Measurements from ENCODE around the gene ONECUT3.

Gene ONECUT3

DNA sequence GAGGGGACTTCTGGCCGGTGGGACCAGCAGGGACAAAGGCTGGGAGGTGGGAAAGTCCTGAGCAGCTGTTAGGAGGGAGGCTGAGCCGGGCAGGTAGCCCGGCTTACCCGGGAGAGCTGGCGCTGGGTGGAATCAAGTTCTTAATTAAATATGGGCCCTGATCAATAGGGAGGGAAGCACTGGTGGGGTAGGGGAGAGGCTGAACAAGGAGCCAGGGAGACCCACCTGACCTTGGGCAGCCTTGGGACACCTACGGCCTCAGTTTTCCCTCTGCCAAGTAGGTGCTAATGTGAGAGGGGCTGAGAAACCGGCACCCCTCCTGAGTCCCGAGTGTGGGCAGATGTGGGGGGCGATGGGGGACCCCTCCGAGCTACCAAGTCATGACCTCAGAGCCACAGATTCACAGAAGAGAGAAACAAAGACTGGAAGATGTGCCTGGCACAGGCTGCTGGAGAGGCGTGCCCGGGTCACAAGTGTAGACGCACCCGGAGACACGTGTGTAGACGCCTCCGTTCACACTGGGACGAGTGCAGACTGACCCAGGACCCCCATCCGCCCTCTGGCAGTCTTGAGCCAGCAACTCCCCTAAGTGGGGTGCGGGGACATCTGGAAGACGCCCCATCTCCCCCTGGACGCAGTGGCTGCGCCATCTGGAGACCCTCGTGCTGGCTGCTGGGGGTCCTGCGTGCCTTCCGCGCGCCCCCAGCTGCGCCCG, 8.4 kb downstream of the ONECUT3 start:
- no peak overlapping the region for H3K27ac ChIP-seq
- no peak for DNase-seq
- no peak overlapping the region for H3K4me3 ChIP-seq (ENCODE audit: low read depth, low read length)
- TF ChIP-seq, protein P1, sequence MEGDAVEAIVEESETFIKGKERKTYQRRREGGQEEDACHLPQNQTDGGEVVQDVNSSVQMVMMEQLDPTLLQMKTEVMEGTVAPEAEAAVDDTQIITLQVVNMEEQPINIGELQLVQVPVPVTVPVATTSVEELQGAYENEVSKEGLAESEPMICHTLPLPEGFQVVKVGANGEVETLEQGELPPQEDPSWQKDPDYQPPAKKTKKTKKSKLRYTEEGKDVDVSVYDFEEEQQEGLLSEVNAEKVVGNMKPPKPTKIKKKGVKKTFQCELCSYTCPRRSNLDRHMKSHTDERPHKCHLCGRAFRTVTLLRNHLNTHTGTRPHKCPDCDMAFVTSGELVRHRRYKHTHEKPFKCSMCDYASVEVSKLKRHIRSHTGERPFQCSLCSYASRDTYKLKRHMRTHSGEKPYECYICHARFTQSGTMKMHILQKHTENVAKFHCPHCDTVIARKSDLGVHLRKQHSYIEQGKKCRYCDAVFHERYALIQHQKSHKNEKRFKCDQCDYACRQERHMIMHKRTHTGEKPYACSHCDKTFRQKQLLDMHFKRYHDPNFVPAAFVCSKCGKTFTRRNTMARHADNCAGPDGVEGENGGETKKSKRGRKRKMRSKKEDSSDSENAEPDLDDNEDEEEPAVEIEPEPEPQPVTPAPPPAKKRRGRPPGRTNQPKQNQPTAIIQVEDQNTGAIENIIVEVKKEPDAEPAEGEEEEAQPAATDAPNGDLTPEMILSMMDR (IDR thresholded peaks at IDR 0.05; ENCODE audit: low read depth, low read length), result no peak
- no peaks in the 10 kb centered on the region for H3K36me3 ChIP-seq
- no peaks in the 10 kb centered on the region for H3K9me3 ChIP-seq (ENCODE audit: severe bottlenecking)
- peaks cover 96% of the 10 kb centered on the region for H3K27me3 ChIP-seq (ENCODE audit: insufficient read depth, low read depth, severe bottlenecking)

DNA sequence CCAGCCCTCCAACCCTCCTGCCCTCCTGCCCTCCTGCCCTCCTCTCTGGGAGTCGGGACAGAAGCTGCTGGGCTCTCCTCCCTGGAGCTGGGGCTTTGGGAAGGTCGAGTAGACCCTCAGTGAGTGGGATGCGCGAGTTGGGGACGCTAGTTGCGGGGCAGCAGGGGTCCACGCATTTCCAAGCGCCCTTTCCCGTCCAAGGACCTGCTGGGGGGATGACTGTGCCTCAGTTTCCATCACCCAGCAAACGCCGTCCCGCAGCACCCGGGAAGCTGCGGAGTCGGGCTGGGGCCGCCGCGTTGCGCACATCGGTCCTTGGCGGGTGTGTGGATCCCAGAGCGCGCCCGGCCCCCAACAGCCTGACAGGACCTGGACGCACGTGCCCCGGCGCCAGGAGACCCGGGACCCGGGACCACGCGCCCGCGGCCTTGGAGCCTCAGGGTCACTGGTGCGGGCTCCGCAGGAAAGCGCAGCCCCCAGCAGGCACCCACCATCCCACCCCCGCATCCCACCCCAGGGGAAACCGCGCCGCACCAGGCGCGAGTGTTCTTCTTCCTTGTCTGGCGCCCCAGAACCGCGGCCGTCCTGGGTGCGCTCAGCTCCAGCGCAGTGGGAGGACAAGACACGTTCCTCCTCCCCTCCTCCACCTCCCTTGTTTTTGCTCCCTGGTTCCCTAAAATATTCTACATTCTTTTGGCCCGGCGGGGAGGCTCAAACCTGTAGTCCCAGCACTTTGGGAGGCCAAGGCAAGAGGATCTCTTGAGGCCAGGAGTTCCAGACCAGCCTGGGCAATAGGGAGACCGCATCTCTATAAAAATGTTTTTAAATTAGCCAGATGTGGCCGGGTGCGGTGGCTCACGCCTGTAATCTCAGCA, 9.2 kb downstream of the ONECUT3 start:
- Histone ChIP-seq H3K27ac (no peak overlapping the region), H3K4me3 (ENCODE audit: low read depth, low read length) (no peak overlapping the region), H3K27me3 (ENCODE audit: insufficient read depth, low read depth, severe bottlenecking) (peaks cover 93% of the 10 kb centered on the region), H3K36me3 (no peaks in the 10 kb centered on the region), H3K9me3 (ENCODE audit: severe bottlenecking) (no peaks in the 10 kb centered on the region)
- TF ChIP-seq, protein P1 (IDR thresholded peaks at IDR 0.05; ENCODE audit: low read depth, low read length), result no peak
- no peak for DNase-seq

DNA sequence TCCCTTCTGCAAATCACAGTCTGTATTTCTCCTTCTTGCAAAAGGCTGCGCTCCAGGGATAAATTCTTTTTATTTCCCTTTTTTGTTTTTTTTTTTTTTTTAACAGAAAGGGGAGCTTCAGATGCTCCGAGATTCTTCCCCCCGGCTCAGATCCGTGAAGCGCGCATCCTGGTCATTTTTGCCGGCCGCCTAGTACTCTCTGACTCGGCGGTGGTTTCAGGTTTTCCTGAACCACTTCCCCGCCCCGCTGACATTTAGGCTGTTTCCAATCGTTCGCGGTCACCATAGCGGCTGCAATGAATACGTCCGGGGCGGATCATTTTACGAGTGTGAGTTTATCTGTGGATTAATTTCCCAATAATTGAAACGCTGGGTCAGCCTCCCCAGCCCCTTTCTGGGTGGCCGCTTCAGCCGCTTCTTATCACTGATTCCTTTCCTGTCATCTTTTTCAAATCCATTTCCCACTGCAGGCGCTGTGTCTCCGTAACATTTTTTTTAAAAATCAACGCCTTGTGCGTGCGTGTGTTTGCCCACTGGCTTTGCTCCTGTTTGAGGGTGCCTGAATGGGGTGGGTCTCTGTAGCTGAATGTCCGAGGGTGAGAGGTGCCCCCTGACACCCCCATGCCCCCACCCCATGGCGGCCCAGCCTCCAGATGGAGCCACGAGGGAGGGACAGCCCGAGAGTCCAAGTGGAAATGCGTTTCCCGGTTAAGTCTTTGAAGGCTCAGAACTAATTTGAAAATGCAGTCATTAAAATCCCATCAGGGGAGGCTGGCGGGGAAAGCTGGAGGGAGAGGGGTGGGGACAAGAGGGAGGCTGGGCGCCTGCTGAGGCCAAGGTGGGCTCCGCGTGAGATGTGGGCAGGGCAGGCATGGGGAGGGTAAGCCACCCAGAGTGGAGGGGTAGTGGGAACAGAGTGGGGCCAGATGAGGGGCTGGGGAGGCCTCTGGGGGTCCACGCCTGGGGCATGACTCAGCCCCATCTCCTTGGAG, 10.6 kb downstream of the ONECUT3 start:
- TF ChIP-seq, protein P1 (IDR thresholded peaks at IDR 0.05; ENCODE audit: low read depth, low read length), result no peak
- H3K36me3 ChIP-seq, result no peaks in the 10 kb centered on the region
- peaks cover 92% of the 10 kb centered on the region for H3K27me3 ChIP-seq (ENCODE audit: insufficient read depth, low read depth, severe bottlenecking)
- H3K27ac ChIP-seq, result no peak overlapping the region
- no peaks in the 10 kb centered on the region for H3K9me3 ChIP-seq (ENCODE audit: severe bottlenecking)
- no peak for DNase-seq
- H3K4me3 ChIP-seq (ENCODE audit: low read depth, low read length), result no peak overlapping the region

DNA sequence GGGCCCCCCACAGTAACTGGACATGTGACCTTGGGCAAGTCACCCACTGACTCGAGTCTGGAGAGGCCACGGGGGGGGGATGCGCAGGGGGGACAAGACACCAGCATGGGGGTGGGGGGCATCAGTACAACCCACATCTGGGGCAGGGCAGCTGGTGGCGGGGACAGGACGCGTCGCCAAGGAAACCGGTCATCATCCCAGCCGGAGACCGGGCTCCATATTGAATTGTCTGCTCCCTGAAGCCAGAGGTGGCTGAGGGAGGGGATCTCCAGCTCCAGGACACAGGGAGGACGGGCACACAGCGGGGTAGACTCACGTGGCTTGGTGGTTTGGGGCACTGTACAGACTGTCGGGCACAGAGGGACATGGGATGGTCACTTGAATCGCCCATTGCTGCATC, 11.4 kb downstream of the ONECUT3 start:
- Histone ChIP-seq H3K27me3 (ENCODE audit: insufficient read depth, low read depth, severe bottlenecking) (peaks cover 91% of the 10 kb centered on the region), H3K36me3 (no peaks in the 10 kb centered on the region), H3K9me3 (ENCODE audit: severe bottlenecking) (no peaks in the 10 kb centered on the region), H3K27ac (no peak overlapping the region), H3K4me3 (ENCODE audit: low read depth, low read length) (no peak overlapping the region)
- no peak for DNase-seq
- TF ChIP-seq, protein P1 (IDR thresholded peaks at IDR 0.05; ENCODE audit: low read depth, low read length), result no peak

DNA sequence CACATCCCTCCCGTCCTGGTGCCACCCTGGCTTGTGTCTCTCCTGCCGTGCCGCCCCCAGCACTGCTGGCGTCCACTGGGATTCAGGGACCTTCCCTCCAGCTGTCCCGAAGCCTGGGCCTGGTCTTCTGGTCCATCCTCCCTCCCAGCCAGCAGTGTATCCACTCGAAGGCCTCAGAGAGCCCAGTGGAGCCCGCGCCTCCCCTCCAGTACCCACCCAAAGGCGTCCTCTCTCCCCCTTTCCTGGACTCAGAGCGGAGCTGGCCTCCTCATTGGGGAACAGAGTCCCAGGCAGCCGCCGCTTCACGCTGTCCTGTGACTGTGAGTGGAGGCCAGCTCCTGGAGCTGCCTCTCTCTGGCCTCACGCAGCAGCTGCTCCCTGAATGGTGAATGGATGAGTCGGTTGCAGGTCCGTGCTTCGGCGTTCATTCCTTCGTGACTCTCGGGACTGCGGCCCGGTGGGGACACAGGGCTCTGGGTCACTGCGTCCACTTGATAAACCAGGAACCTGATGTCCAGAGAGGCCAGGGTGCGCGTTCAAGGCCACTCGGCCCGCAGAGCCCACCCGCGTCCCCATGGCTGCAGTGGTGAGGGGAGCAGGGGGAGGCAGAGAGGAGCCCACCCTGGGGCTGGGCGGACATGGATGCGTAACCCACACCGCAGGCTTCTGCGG, 12.1 kb downstream of the ONECUT3 start:
- H3K4me3 ChIP-seq (ENCODE audit: low read depth, low read length), result no peak overlapping the region
- DNase-seq, result no peak
- H3K9me3 ChIP-seq (ENCODE audit: severe bottlenecking), result peaks cover 6% of the 10 kb centered on the region
- H3K27ac ChIP-seq, result no peak overlapping the region
- H3K27me3 ChIP-seq (ENCODE audit: insufficient read depth, low read depth, severe bottlenecking), result peaks cover 91% of the 10 kb centered on the region
- H3K36me3 ChIP-seq, result no peaks in the 10 kb centered on the region
- TF ChIP-seq, protein P1 (IDR thresholded peaks at IDR 0.05; ENCODE audit: low read depth, low read length), result no peak
